NCI-H2107 treated with DMSO at 0.1 percent for 48 hours (cell line): Measurements from ENCODE around the gene SAMD11.
"Not testable (repeated sequence)": the region's sequence is repeated elsewhere in the genome, so short reads cannot be mapped to it uniquely, and the experiment has no call there.

Experiments used
- DNase-seq: peaks from one replicate; lab custom pipeline; 2025; ENCODE audit not compliant: unreplicated experiment; lab: John Stamatoyannopoulos, UW

Gene SAMD11, protein sequence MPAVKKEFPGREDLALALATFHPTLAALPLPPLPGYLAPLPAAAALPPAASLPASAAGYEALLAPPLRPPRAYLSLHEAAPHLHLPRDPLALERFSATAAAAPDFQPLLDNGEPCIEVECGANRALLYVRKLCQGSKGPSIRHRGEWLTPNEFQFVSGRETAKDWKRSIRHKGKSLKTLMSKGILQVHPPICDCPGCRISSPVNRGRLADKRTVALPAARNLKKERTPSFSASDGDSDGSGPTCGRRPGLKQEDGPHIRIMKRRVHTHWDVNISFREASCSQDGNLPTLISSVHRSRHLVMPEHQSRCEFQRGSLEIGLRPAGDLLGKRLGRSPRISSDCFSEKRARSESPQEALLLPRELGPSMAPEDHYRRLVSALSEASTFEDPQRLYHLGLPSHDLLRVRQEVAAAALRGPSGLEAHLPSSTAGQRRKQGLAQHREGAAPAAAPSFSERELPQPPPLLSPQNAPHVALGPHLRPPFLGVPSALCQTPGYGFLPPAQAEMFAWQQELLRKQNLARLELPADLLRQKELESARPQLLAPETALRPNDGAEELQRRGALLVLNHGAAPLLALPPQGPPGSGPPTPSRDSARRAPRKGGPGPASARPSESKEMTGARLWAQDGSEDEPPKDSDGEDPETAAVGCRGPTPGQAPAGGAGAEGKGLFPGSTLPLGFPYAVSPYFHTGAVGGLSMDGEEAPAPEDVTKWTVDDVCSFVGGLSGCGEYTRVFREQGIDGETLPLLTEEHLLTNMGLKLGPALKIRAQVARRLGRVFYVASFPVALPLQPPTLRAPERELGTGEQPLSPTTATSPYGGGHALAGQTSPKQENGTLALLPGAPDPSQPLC

DNA sequence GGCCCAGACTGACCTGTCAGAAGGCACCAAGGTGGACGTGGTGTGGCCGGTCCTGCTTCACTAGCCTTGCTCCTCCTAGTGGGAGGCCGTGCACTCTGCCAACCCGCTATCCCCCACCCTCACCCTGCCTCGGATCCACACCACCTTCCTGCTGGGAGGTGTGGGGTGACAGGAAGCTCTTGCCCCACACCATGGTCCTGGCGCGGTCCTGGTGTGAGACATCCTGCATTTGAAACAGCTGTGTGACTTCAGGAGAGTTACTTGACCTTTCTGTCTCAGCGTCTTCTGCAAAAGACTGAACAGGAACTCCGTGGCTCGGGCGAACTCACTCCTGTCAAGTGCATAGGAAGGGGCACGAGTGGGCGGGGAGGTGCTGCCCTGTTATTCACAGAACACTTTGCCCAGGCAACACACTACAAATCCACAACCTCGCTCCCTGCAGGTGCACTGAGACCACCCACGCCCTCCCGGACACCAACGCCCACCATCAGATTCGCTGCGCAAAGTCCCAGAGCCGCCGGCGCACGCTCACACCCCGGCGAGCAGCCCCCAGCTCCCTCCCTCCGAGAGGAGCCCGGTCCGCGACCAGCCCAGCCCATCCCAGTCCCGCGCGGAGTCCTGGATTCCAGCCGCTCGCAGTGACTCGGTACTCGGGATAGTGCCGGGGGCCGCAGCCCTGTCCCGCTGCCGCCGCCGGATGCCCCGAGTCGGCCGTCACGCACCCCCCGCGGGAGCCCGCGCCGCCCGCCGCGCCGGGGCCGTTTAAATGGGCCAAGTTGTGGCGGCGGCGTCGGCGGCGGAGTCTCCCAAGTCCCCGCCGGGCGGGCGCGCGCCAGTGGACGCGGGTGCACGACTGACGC, at the start of gene SAMD11:
SAMD11 (plus strand) TSS at position 793 of the 860 bp plus-strand sequence. CDS start 509 bp downstream, outside the sequence.
- DNase-seq, result no peak

DNA sequence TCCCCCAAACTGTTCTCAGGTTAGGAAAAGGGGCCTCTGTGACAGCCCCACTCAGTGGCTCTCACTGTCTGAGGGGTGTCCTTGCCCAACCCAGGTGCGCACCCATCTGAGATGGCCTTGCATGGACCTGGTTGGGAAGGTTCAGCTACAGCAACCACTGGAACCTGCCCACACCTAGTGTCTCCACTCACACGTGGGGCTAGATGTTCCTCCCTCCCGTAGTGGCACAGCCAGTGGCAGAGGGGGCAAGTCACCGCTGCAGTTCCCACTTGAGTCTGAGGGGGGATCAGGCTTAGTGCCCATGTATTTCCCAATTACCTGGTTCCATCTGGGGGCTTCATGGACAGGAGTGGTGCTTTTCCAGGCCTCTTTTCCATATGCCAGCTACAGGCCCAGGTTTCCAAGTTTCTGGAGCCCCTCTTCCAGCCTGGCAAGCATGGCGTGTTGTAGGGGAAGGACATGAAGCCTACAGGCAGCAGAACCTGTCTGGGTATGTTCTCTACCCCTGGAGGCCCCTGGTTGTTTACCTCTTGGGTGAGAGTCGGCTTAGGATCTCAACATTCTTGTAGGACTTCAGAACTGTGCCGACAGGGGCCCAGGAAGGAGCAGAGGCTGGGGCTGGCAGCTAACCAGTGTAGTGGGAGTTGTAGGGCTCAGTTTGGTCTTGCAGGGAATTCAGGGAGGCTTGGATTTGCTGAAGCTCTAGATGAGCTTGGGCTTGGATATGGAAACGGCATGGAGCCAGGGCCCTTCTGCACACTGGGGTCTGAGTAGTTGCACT, 47.1 kb upstream of the SAMD11 start:
- DNase-seq, result not testable (repeated sequence)

DNA sequence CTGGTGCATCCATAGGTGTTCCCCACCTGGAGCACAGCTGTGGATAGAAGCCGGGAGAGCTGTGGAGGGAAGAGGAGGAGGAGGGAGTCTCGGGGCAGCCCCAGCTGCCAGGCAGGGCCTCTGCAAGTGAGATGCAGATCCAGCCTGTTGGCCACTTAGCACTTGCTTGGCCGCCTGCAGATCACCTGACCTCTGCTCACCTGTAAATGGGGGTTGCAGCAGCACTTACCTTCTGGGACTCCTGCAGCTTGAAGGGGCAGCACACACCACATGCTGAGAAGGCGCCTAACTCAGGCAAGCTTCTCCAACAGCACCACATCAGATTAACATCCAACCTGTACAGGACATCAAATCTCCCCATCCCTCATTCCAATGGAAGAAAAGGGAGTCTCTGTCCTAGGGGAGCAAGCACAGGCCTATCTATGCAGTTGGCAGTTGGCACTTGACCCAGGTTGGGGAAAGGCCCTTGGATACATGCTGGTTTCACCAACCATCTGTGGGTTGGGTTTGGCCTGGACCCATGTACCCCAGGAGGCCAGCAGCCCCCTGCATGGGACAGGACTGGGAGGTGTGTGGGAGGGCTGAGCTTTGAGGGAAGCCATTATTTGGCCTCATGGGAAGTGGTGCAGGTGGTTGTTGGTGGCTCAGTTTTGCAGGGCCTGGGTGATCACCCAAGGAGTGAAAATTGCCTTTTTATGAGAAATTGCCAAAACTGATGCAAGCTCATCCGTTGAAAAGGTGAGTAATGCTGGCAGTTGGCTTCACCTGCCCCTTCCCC, 46.3 kb upstream of the SAMD11 start:
- not testable (repeated sequence) for DNase-seq

DNA sequence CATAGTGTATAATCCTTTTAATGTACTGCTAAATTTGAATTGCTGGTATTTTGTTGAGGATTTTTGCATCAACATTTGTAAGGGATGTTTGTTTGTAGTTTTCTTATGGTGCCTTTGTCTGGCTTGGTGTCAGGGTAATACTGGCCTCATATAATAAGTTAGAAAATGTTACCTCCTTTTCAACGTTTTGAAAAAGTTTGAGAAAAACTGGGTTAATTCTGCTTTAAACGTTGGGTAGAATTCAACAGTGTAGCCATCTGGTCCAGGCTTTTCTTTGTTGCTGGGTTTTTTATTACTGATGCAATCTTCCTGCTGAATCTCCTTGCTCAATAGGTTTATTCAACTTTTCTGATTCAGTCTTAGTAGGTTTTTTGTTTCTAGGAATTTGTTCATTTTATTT, 43.2 kb upstream of the SAMD11 start:
- not testable (repeated sequence) for DNase-seq

DNA sequence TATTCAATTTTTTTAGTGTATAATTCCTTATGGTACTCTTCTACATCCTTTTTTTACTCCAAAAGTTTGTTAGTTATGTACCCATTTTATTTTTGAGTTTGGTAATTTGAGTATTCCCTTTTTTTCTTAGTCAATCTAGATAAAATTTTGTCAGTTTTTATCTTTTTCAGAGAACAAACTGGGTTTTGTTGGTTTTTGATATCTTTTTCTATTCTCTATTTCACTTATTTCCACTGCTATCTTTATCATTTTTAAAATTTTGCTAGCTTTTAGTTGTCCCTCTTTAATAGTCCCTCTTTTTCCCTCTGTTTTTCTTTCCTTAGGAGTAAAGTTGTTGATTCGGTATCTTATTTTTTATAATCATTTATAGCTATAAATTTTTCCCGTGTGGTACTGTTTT, 42.8 kb upstream of the SAMD11 start:
- DNase-seq, result not testable (repeated sequence)

DNA sequence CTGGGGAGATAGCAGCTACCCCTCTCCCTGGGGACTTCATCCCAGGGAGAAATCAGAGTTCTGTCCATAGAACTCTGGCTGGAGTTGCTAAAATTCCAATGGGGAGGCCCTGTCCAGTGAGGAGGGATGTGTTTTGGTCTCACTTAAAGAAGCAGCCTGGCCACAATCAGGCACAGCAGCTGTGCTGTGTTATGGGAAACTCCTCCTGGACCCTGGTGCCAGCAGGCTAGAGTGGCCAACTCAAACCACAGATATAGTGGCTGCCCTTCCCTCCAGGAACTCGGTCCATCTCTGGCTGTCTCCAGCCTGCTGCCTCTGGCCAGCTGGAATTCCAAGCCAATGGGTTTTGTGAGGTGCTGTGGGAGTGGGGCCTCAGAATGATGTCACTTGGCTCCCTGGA, 37.4 kb upstream of the SAMD11 start:
- DNase-seq, result no peak

DNA sequence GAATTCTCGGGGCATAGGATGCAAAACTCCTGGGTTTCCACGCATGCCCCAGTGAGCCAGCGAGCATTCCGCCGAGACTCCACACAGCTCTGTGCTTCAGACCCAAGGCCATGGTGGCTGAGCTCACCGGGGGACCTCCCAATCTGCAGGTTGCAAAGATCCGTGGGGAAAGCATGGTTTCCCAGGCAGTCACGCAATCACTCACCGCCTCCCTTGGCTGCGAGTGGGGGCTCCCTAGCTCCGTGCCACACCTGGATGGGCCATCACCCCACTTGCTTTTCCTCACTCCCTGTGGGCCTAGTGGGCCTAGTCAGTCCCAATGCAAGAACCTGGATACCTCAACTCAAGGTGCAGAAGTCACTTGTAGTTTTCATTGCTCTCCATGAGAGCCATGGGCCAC, 37.0 kb upstream of the SAMD11 start:
- DNase-seq, result no peak

DNA sequence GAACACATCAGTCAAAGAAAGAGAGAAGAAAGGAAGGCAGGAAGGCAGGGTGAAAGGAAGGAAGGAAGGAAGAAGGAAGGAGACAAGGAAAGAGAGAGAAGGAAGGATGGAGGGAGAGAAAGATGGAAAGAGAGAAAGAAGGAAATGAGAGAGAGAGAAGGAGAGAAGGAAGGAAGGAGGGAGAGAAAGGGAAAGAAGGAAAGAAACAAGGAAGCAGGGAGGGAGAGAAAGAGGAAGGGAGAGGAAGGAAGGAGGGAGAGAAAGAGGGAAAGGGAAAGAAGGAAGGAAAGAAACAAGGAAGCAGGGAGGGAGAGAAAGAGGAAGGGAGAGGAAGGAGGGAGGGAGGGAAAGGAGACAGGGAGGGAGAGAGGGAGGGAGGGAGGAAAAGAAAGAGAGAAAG, 35.4 kb upstream of the SAMD11 start:
- no peak for DNase-seq

DNA sequence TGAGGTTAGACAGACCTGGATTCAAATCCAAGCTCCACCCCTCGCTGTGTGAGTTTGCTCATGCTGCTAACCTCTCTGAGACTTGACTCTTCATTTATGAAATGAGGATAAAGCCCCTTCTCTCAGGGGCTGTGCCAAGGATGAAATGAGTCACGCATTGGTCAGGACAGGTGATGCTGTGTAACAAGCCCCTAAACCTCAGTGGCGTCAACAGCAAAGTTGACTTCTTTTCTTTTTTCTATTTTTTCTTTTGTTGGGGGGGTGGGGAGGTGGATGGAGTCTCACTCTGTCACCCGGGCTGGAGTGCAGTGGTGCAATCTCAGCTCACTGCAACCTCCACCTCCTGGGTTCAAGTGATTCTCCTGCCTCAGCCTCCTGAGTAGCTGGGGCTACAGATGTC, 33.9 kb upstream of the SAMD11 start:
- DNase-seq, result not testable (repeated sequence)

DNA sequence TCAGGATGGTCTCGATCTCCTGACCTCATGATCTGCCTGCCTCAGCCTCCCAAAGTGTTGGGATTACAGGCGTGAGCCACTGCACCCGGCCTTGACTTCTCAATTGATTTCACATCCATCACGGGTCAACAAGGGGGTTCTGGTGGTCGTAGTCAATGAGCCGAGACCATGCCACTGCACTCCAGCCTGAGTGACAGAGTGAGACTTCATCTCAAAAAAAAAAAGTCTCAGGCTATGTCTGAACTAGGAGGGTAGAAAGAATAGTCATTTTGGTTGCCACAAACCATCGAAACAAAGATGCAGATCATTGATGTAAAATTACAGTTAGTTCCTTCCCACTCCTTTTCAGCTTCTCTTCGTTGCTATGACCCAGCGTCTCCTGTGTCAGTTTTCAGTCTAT, 33.5 kb upstream of the SAMD11 start:
- DNase-seq, result not testable (repeated sequence)

DNA sequence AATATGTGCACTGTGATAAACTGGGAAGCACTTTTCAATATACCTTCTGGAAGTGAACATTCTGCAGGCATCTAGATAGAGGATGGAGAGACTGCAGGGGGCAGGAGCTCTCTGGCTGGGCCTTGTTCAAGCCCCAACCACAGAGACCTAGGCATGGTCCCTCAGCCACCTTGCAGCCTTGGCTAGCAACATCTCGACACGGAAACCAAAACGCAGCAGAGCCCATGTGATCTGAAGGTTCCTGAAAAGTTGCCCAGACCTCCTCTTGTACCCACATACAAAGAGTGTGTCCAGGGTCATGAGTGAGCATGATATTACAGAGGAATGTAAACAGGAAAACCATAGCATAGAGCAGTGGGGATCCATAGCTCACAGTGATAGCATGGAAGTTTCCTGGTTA, 33.1 kb upstream of the SAMD11 start:
- no peak for DNase-seq

DNA sequence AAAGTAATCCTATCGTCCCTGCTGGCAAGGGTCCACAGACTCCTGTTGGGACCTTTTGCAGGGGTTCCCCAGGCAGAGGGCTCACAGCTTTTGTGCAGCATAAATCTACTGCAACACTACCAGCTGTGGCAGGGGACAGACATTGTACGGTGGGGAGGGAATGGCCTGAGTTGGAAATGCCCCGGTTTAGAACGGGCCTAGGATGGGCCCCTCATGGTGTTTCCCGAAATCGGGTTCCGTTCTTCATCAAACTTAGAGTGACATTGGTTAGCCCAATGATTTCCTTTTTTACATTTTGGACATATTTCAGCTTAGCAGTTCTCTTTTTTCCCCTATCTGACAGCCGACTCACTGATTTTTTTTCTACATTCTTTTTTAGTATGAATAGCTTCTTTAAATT, 26.5 kb upstream of the SAMD11 start:
- DNase-seq, result no peak

DNA sequence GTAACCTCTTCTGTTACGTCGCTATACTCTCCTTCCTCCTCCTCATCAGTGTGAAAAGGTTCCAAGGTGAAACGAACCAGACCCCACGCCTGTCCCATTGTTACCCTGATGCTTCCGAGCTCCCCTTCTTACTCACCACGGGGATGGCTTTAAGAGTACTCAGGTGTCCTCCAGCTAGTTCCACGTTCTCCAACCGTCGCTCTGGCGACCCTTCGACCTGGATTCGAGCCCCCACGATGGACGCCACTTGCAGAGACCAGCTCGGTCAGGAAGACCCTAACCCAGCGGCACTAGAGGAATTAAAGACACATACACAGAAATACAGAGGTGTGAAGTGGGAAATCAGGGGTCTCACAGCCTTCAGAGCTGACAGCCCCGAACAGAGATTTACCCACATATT, 25.8 kb upstream of the SAMD11 start:
- DNase-seq, result not testable (repeated sequence)

DNA sequence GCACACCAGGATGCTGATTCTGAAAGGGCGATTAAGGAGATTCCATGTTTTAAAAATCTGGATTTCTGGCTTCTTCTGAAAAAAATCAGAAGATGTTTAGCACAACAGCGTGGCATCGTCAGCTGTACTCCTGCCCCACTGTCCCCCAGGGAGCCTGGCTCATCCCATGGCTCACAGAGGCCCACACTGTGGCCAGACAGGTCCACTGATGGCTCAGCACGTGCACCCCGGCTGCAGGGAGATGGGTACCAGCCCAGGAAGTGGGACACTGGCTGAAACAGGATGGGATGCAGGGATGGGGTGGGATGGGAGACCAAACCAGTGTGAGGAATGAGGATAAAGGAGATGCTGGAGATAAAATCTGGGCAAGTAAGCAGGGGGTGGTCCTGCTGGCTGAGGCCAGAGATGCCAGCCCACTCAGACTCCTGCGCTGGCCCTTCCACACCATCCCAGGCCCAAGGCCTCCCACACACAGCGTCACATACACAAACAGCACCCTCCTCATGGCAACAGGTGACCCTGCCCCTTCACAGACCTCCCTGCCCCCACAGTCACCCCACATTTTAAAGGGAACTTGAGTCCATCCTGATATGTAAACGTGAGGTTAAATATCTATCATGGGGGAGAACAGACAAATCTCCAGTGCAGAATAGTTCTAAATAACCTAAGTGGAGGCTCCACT, 23.9 kb upstream of the SAMD11 start:
- DNase-seq, result no peak

DNA sequence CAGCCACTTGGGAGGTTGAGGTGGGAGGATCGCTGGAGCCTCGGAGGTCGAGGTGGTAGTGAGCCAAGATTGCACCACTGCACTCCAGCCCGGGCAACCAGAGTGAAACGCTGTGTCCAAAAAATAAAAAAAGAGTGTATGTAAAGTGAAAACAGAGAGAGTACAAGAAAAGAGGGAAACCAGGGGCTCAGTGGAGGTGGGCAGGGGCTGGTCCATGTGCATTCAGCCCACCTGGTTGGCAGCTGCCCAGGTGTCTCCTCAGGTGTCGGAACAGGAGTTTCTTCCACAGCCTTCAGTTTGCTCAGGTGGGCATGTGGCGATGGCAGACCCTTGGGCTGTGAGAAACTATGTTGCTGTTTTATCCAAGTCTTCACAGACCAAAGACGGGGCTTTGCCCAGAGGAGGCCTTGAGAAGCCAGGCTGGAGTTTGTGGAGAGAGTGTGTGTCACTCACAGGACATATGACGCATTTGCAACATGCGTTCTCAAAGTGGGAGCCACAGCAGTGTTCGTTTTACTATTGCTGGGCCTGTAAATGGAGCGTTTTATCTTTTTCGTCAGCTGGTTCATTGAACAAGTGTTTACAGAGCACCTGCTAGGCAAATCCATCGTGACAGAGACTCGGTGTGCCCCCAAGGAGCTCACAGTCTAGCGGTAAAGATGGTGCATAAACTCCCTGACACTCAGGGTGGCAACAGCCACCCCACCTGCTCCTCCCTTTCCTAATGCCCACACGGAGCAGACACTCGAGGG, 22.4 kb upstream of the SAMD11 start:
- no peak for DNase-seq

DNA sequence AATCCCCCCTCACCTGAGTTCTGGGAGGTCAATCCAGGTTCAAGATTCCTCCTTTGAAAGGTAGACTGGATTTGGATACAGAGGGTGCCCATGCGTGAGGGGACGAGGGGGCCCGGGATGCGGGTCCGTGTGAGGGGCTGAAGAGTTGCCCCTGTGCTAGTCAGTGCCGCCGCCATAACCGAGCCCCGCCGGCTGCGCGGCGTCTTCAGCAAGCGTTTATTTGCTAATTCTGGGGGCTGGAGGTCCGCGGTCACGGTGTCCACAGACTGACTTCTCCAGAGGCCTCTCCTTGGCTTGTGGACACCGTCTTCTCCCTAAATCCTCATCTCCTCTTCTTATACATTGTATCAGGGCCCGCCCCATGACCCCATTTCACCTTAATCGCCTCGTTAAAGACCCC, 20.9 kb upstream of the SAMD11 start:
- no peak for DNase-seq

DNA sequence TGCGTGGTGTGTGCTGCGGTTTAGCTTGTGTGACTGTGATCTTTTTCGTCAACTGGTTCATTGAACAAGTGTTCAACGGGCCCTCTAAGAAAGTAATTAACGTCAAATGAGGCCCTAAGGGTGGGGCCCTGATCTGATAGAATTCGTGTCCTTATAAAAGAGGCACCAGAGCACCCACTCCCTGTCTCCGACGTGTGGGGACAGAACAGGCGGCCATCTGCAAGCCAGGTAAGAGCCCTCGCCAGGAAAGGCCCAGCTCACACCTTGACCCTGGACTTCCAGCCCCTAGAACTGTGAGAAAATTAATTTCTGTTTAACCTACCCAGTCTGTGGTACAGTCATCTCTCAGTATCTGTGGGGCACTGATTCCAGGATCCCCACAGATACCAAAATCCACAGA, 20.4 kb upstream of the SAMD11 start:
- DNase-seq, result no peak

DNA sequence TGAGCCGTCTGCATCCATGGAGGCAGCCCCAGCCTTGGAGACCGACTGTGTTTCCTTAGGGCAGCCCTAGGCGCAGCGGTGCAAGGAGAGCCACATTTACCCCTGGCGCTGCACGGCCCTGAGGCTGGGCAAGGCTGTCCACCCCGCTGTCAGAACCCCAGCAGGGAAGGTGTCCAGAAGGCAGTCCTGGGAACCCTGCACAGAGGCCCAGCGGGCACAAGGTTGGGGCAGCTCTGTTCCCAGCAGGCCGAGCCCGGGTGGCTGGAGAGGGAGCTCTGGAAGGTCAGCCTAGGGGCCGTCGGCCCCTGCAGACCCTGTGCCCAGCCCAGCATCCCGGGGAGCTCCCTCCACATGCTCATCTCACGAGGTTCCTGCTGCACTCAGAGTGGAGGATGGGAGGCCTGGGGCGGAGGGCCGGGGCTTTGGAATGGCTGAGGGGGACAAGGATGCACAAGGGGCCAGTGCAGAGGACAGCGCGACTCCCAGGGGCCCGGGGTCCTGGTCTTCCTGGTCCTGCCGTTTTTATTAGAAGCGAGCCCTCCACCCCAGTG, 19.9 kb upstream of the SAMD11 start:
- no peak for DNase-seq
